Activated T-cell treated with anti-CD3 and anti-CD28 coated beads, Interleukin-2, amount 50 U/mL, for 1 hour (primary cell): ENCODE data around the gene SPATS2L.

ENCODE experiments used
- DNase-seq: peaks from one replicate; pipeline ENCODE4 v3.0.0-alpha.2; 2020

The SPATS2L gene

GRCh38 chr2:200352636-200353035 lies 46.1 kb downstream of the SPATS2L start:
- no peak for DNase-seq

- no peak for DNase-seq
These were observed 46.6 kb downstream of the SPATS2L start for GRCh38 chr2:200353120-200353519.

GRCh38 chr2:200353874-200354273 lies 47.4 kb downstream of the SPATS2L start:
- DNase-seq: no peak

GRCh38 chr2:200354833-200355751 lies 48.6 kb downstream of the SPATS2L start:
- DNase-seq: no peak

GRCh38 chr2:200356321-200356720 lies 49.8 kb downstream of the SPATS2L start:
- no peak for DNase-seq

GRCh38 chr2:200356857-200357384 lies 50.4 kb downstream of the SPATS2L start:
- no peak for DNase-seq

- DNase-seq: no peak
These were observed 51.4 kb downstream of the SPATS2L start for GRCh38 chr2:200357845-200358244.

- no peak for DNase-seq
These were observed 53.1 kb downstream of the SPATS2L start for GRCh38 chr2:200359552-200359951.

GRCh38 chr2:200360364-200360763 lies 53.9 kb downstream of the SPATS2L start:
- DNase-seq: no peak

- no peak for DNase-seq
These were observed 55.9 kb downstream of the SPATS2L start for GRCh38 chr2:200362202-200362917.

GRCh38 chr2:200363279-200363678 lies 56.8 kb downstream of the SPATS2L start:
- no peak for DNase-seq

- DNase-seq: no peak
These were observed 57.6 kb downstream of the SPATS2L start for GRCh38 chr2:200364142-200364541.

GRCh38 chr2:200364620-200365019 lies 58.1 kb downstream of the SPATS2L start:
- DNase-seq: no peak

- no peak for DNase-seq
These were observed 58.7 kb downstream of the SPATS2L start for GRCh38 chr2:200365209-200365608.

- DNase-seq: no peak
These were observed 60.7 kb downstream of the SPATS2L start for GRCh38 chr2:200367155-200367554.

GRCh38 chr2:200369886-200370285 lies 63.4 kb downstream of the SPATS2L start:
- no peak for DNase-seq

GRCh38 chr2:200373231-200373630 lies 66.7 kb downstream of the SPATS2L start:
- DNase-seq: no peak

- DNase-seq: no peak
These were observed 67.5 kb downstream of the SPATS2L start for GRCh38 chr2:200373973-200374416.

- DNase-seq: no peak
These were observed 70.2 kb downstream of the SPATS2L start for GRCh38 chr2:200376513-200377354.

GRCh38 chr2:200377355-200378336 lies 71.2 kb downstream of the SPATS2L start:
- DNase-seq: no peak

- DNase-seq: no peak
These were observed 72.3 kb downstream of the SPATS2L start for GRCh38 chr2:200378652-200379290.
